ENCODE results near the gene POLR3GL. TPM values are rescaled to one million over a fixed set of nuclear protein-coding genes. Genes with fewer than 3 reads are reported as not detected.

POLR3GL gene
- total and polyA plus RNA-seq, 10 of the 15 experiments (the other 5 are each of a cell fraction or from before 2014, with no cell fraction given) = 12.8 to 47.0 (median 26.6) TPM

DNA sequence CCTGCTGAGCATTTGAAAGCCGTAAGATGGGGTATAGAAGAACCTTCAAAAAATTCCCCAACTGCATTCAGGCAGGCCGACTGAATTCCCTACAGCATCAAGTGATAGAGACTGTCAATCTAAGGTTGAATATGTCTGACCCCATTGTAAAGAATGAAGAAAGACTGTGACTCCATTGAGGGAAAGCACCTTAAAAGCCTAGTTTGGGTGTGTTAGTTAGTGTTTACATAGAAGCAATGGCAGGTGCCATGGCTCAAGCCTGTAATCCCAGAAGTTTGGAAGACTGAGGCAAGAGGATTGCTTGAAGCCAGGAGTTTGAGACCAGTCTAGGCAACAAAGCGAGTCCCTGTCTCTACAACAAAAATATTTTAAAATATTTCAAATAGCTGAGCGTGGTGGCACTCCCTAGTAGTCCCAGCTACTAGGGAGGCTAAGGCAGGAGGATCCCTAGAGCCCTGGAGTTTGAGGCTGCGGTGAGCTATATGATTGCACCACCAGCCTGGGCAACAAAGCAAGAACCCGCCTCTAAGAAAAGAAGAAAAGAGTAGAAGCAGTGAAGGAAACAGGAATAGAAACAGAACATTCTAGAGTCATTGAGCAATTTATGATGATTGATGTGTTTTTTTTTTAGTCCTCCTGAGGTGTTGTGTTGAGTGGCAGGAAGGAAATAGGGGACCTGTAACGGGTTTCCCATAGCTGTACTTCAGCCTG, 15.4 kb downstream of the POLR3GL start (continued):
- TF ChIP-seq, protein P1, sequence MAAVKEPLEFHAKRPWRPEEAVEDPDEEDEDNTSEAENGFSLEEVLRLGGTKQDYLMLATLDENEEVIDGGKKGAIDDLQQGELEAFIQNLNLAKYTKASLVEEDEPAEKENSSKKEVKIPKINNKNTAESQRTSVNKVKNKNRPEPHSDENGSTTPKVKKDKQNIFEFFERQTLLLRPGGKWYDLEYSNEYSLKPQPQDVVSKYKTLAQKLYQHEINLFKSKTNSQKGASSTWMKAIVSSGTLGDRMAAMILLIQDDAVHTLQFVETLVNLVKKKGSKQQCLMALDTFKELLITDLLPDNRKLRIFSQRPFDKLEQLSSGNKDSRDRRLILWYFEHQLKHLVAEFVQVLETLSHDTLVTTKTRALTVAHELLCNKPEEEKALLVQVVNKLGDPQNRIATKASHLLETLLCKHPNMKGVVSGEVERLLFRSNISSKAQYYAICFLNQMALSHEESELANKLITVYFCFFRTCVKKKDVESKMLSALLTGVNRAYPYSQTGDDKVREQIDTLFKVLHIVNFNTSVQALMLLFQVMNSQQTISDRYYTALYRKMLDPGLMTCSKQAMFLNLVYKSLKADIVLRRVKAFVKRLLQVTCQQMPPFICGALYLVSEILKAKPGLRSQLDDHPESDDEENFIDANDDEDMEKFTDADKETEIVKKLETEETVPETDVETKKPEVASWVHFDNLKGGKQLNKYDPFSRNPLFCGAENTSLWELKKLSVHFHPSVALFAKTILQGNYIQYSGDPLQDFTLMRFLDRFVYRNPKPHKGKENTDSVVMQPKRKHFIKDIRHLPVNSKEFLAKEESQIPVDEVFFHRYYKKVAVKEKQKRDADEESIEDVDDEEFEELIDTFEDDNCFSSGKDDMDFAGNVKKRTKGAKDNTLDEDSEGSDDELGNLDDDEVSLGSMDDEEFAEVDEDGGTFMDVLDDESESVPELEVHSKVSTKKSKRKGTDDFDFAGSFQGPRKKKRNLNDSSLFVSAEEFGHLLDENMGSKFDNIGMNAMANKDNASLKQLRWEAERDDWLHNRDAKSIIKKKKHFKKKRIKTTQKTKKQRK (IDR thresholded peaks at IDR 0.05; ENCODE audit: low read depth, low read length) = no peak
- TF ChIP-seq KAT2A (conservative IDR thresholded peaks at IDR 0.05; ENCODE audit: control insufficient read depth, low read depth, low read length) = no peak
- no peak for TF ChIP-seq FOS (IDR thresholded peaks at IDR 0.05; ENCODE audit: borderline replicate concordance, extremely low read depth, insufficient read length)
- TF ChIP-seq, protein P2, sequence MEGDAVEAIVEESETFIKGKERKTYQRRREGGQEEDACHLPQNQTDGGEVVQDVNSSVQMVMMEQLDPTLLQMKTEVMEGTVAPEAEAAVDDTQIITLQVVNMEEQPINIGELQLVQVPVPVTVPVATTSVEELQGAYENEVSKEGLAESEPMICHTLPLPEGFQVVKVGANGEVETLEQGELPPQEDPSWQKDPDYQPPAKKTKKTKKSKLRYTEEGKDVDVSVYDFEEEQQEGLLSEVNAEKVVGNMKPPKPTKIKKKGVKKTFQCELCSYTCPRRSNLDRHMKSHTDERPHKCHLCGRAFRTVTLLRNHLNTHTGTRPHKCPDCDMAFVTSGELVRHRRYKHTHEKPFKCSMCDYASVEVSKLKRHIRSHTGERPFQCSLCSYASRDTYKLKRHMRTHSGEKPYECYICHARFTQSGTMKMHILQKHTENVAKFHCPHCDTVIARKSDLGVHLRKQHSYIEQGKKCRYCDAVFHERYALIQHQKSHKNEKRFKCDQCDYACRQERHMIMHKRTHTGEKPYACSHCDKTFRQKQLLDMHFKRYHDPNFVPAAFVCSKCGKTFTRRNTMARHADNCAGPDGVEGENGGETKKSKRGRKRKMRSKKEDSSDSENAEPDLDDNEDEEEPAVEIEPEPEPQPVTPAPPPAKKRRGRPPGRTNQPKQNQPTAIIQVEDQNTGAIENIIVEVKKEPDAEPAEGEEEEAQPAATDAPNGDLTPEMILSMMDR (IDR thresholded peaks at IDR 0.05 in 2 of 3, conservative IDR thresholded peaks at IDR 0.05 in 1 of 3; ENCODE audit: control insufficient read depth in 2 of 3, extremely low read depth in 1 of 3, insufficient read depth in 1 of 3, low read depth in 3 of 3, low read length in 3 of 3) = no peak
- TF ChIP-seq CEBPB (IDR thresholded peaks at IDR 0.05; ENCODE audit: borderline replicate concordance in 1 of 2, low read depth in 2 of 2, low read length in 2 of 2) = peak in 1 of 2 experiments; percentile 48; a peak in 1 of 4 replicates
- TF ChIP-seq NFIC (IDR thresholded peaks at IDR 0.05; ENCODE audit: low read depth, low read length) = peak; percentile 58; the same call in 1 of the 2 replicates
- TF ChIP-seq CBX5 (IDR thresholded peaks at IDR 0.05; ENCODE audit: low read depth) = no peak
- TF ChIP-seq, protein P3, sequence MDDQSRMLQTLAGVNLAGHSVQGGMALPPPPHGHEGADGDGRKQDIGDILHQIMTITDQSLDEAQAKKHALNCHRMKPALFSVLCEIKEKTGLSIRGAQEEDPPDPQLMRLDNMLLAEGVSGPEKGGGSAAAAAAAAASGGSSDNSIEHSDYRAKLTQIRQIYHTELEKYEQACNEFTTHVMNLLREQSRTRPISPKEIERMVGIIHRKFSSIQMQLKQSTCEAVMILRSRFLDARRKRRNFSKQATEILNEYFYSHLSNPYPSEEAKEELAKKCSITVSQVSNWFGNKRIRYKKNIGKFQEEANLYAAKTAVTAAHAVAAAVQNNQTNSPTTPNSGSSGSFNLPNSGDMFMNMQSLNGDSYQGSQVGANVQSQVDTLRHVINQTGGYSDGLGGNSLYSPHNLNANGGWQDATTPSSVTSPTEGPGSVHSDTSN (IDR thresholded peaks at IDR 0.05; ENCODE audit: insufficient replicate concordance, low read depth, low read length) = peak; percentile 86
- TF ChIP-seq SRF (IDR thresholded peaks at IDR 0.05; ENCODE audit: low read depth in 2 of 2, low read length in 2 of 2) = no peak
- no peak for TF ChIP-seq MEF2B (IDR thresholded peaks at IDR 0.05; ENCODE audit: partially characterized antibody, poor library complexity, severe bottlenecking)
- TF ChIP-seq YBX1 (IDR thresholded peaks at IDR 0.05) = no peak
- no peak; the same call in 1 of the 2 replicates for TF ChIP-seq YY1 (IDR thresholded peaks at IDR 0.05; ENCODE audit: low read depth, low read length)
- 0 out of 2 replicates have a peak, but pooled peaks have one; percentile 4 for TF ChIP-seq MTA2 (IDR thresholded peaks at IDR 0.05; ENCODE audit: low read depth)
- TF ChIP-seq, protein P4, sequence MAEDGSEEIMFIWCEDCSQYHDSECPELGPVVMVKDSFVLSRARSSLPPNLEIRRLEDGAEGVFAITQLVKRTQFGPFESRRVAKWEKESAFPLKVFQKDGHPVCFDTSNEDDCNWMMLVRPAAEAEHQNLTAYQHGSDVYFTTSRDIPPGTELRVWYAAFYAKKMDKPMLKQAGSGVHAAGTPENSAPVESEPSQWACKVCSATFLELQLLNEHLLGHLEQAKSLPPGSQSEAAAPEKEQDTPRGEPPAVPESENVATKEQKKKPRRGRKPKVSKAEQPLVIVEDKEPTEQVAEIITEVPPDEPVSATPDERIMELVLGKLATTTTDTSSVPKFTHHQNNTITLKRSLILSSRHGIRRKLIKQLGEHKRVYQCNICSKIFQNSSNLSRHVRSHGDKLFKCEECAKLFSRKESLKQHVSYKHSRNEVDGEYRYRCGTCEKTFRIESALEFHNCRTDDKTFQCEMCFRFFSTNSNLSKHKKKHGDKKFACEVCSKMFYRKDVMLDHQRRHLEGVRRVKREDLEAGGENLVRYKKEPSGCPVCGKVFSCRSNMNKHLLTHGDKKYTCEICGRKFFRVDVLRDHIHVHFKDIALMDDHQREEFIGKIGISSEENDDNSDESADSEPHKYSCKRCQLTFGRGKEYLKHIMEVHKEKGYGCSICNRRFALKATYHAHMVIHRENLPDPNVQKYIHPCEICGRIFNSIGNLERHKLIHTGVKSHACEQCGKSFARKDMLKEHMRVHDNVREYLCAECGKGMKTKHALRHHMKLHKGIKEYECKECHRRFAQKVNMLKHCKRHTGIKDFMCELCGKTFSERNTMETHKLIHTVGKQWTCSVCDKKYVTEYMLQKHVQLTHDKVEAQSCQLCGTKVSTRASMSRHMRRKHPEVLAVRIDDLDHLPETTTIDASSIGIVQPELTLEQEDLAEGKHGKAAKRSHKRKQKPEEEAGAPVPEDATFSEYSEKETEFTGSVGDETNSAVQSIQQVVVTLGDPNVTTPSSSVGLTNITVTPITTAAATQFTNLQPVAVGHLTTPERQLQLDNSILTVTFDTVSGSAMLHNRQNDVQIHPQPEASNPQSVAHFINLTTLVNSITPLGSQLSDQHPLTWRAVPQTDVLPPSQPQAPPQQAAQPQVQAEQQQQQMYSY (CRISPR knock-in tag; IDR thresholded peaks at IDR 0.05) = no peak
- TF ChIP-seq, protein P5, sequence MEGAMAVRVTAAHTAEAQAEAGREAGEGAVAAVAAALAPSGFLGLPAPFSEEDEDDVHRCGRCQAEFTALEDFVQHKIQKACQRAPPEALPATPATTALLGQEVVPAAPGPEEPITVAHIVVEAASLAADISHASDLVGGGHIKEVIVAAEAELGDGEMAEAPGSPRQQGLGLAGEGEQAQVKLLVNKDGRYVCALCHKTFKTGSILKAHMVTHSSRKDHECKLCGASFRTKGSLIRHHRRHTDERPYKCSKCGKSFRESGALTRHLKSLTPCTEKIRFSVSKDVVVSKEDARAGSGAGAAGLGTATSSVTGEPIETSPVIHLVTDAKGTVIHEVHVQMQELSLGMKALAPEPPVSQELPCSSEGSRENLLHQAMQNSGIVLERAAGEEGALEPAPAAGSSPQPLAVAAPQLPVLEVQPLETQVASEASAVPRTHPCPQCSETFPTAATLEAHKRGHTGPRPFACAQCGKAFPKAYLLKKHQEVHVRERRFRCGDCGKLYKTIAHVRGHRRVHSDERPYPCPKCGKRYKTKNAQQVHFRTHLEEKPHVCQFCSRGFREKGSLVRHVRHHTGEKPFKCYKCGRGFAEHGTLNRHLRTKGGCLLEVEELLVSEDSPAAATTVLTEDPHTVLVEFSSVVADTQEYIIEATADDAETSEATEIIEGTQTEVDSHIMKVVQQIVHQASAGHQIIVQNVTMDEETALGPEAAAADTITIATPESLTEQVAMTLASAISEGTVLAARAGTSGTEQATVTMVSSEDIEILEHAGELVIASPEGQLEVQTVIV (IDR thresholded peaks at IDR 0.05; ENCODE audit: borderline replicate concordance, partially characterized antibody) = no peak

Measured in GM12878 (cell line).